RWPE2 (cell line): ENCODE measurements around the gene CDH16.

ENCODE experiments used
- ATAC-seq: fragments of 200-7000 bp; cut with Tn5 transposase; 3 replicates; pipeline ENCODE4 v1.9.1; 2021; ENCODE audit warnings: low read depth
- DNase-seq: peaks from one replicate; pipeline ENCODE4 v3.0.0-alpha.2; 2020; ENCODE audit warnings: low spot score
- H3K27ac ChIP-seq: fragments of 450-650 bp; 2 replicates; pipeline ENCODE4 v1.5.1; 2017; ENCODE audit warnings: mild to moderate bottlenecking; ENCODE audit not compliant: poor library complexity, severe bottlenecking
- H3K27me3 ChIP-seq: fragments of 250-450 bp; sonication (Bioruptor Pico); 2 replicates; pipeline ENCODE4 v1.5.1; 2021; ENCODE audit warnings: mild to moderate bottlenecking, moderate library complexity; ENCODE audit not compliant: insufficient read depth, poor library complexity, severe bottlenecking
- H3K36me3 ChIP-seq: fragments of 250-450 bp; sonication (Bioruptor Pico); 2 replicates; pipeline ENCODE4 v1.5.1; 2020; ENCODE audit warnings: low read depth, mild to moderate bottlenecking, moderate library complexity
- H3K4me1 ChIP-seq: fragments of 250-450 bp; sonication (Bioruptor Pico); 2 replicates; pipeline ENCODE4 v1.5.1; 2021; ENCODE audit warnings: mild to moderate bottlenecking, moderate library complexity; ENCODE audit not compliant: insufficient read depth, poor library complexity, severe bottlenecking
- H3K4me3 ChIP-seq: fragments of 250-450 bp; sonication (Bioruptor Pico); 2 replicates; pipeline ENCODE4 v1.5.1; 2021; ENCODE audit warnings: mild to moderate bottlenecking, moderate library complexity; ENCODE audit not compliant: severe bottlenecking
- H3K9me3 ChIP-seq: fragments of 250-450 bp; sonication (Bioruptor Pico); 2 replicates; pipeline ENCODE4 v1.5.1; 2021; ENCODE audit warnings: mild to moderate bottlenecking, moderate library complexity; ENCODE audit not compliant: severe bottlenecking
- CTCF ChIP-seq: fragments of 450-650 bp; IDR thresholded peaks from one replicate; pipeline ENCODE4 v1.5.1; 2017; ENCODE audit warnings: mild to moderate bottlenecking, moderate library complexity; ENCODE audit not compliant: poor library complexity, severe bottlenecking

The CDH16 gene

GRCh38 chr16:66908762-66909559 is 9.7 kb downstream of the CDH16 start:
- DNase-seq (no peak), ATAC-seq (no peak)
- Histone ChIP-seq H3K36me3 (no peaks in the 10 kb centered on the region), H3K9me3 (no peaks in the 10 kb centered on the region), H3K27me3 (no peaks in the 10 kb centered on the region), H3K27ac (no peak overlapping the region), H3K4me3 (no peak overlapping the region), H3K4me1 (peaks cover 2% of the 10 kb centered on the region)
- no peak for TF ChIP-seq CTCF

GRCh38 chr16:66908116-66908515 is 10.6 kb downstream of the CDH16 start:
- Histone ChIP-seq H3K4me3 (no peak overlapping the region), H3K27ac (no peak overlapping the region), H3K4me1 (peaks cover 2% of the 10 kb centered on the region), H3K36me3 (no peaks in the 10 kb centered on the region), H3K9me3 (no peaks in the 10 kb centered on the region), H3K27me3 (no peaks in the 10 kb centered on the region)
- ATAC-seq (no peak), DNase-seq (no peak)
- no peak for TF ChIP-seq CTCF

- Histone ChIP-seq H3K4me3 (no peak overlapping the region), H3K9me3 (no peaks in the 10 kb centered on the region), H3K27ac (no peak overlapping the region), H3K36me3 (no peaks in the 10 kb centered on the region), H3K4me1 (peaks cover 2% of the 10 kb centered on the region), H3K27me3 (no peaks in the 10 kb centered on the region)
- no peak for ATAC-seq
- no peak for DNase-seq
- TF ChIP-seq CTCF: no peak
Measured at GRCh38 chr16:66906916-66907836, 11.5 kb downstream of the CDH16 start.

GRCh38 chr16:66905633-66906539 is 12.8 kb downstream of the CDH16 start:
- DNase-seq: no peak
- TF ChIP-seq CTCF: no peak
- H3K36me3 ChIP-seq: no peaks in the 10 kb centered on the region
- ATAC-seq: peak; percentile 52
- no peaks in the 10 kb centered on the region for H3K27me3 ChIP-seq
- H3K27ac ChIP-seq: no peak overlapping the region
- H3K4me3 ChIP-seq: no peak overlapping the region
- H3K9me3 ChIP-seq: no peaks in the 10 kb centered on the region
- no peaks in the 10 kb centered on the region for H3K4me1 ChIP-seq
